Osteocyte (in vitro differentiated cells): Measurements from ENCODE around the gene FBXL4. TPM values are rescaled to one million over a fixed set of nuclear protein-coding genes. Genes with fewer than 3 reads are reported as not detected.

Experiments used
- DNase-seq: peaks from one replicate; pipeline ENCODE4 v3.0.0; 2021; ENCODE audit warnings: mixed read lengths; ENCODE audit not compliant: unreplicated experiment; ENCODE audit errors: extremely low spot score
- H3K27ac Mint-ChIP-seq: one replicate; pipeline ENCODE4 v1.8.0; 2021; ENCODE audit warnings: mild to moderate bottlenecking, mixed read lengths; ENCODE audit not compliant: unreplicated experiment
- H3K27me3 Mint-ChIP-seq: one replicate; pipeline ENCODE4 v1.8.0; 2021; ENCODE audit warnings: mixed read lengths; ENCODE audit not compliant: unreplicated experiment
- H3K36me3 Mint-ChIP-seq: one replicate; pipeline ENCODE4 v1.8.0; 2021; ENCODE audit warnings: mixed read lengths; ENCODE audit not compliant: unreplicated experiment
- H3K4me1 Mint-ChIP-seq: one replicate; pipeline ENCODE4 v1.8.0; 2021; ENCODE audit warnings: mixed read lengths; ENCODE audit not compliant: unreplicated experiment
- H3K4me3 Mint-ChIP-seq: one replicate; pipeline ENCODE4 v1.8.0; 2021; ENCODE audit warnings: mild to moderate bottlenecking, moderate library complexity, mixed read lengths; ENCODE audit not compliant: unreplicated experiment
- H3K9me3 Mint-ChIP-seq: one replicate; pipeline ENCODE4 v1.8.0; 2021; ENCODE audit warnings: mixed read lengths; ENCODE audit not compliant: unreplicated experiment
- total RNA-seq: library from RNA; stranded (reverse); gene quantifications from 2 replicates; pipeline ENCODE4 v1.2.1, GENCODE V29; 2021
- TF ChIP-seq, protein P1 (sequence below): fragments of 200-600 bp; sonication (generic); IDR thresholded peaks from 2 replicates; pipeline ENCODE4 v1.5.0; 2021; ENCODE audit warnings: antibody characterized with exemption, mild to moderate bottlenecking, moderate library complexity

The FBXL4 gene
- total RNA-seq, 1 donor from 2014 or later = 16.6 TPM

DNA sequence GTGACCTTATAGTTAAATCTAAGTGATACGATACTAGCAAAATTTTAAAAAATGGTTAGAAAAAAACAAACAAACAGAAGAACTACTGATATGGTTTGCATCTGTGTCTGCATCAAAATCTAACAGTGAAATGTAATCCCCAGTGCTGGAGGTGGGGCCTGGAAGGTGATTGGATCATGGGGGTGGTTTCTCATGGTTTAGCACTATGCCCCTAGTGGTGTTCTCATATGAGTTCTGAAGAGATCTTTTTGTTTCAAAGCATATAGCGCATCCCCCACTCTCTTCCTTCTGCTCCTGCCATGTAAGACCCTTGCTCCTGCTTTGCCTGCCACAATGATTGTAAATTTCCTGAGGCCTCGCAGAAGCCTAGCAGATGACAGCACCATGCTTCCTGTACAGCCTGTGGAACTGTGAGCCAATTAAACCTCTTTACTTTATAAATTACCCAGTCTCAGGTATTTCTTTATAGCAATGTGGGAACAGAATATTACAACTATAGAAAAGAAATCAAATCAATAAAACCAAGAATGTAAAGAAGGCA lies 5.4 kb downstream of the FBXL4 start:
- peaks cover 36% of the 10 kb centered on the region for H3K4me1 Mint-ChIP-seq

DNA sequence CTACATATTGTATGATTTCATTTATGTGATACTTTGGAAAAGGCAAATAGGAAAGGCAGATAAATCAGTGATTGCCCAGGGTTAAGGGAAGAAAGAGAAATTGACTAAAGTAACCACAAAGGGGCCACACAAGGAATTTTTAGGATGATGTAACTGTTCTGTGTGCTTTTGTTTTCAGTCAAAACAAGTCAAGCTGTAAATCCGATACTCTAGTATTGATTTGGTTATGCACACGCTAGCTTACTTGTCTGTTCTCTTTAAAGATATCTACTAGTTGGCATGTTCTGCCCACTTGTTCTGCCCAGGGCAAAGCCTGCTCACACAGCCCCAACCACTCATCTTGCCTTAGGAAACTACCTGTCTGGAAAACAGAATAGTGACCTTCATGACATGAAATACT lies 6.4 kb downstream of the FBXL4 start:
- Mint-ChIP-seq H3K27me3 (no peaks in the 10 kb centered on the region), H3K4me3 (peak overlapping the region; percentile 1), H3K4me1 (peaks cover 28% of the 10 kb centered on the region), H3K27ac (peak overlapping the region; percentile 70), H3K36me3 (peaks cover 13% of the 10 kb centered on the region), H3K9me3 (peaks cover 28% of the 10 kb centered on the region)
- no peak for DNase-seq
- TF ChIP-seq, protein P1, sequence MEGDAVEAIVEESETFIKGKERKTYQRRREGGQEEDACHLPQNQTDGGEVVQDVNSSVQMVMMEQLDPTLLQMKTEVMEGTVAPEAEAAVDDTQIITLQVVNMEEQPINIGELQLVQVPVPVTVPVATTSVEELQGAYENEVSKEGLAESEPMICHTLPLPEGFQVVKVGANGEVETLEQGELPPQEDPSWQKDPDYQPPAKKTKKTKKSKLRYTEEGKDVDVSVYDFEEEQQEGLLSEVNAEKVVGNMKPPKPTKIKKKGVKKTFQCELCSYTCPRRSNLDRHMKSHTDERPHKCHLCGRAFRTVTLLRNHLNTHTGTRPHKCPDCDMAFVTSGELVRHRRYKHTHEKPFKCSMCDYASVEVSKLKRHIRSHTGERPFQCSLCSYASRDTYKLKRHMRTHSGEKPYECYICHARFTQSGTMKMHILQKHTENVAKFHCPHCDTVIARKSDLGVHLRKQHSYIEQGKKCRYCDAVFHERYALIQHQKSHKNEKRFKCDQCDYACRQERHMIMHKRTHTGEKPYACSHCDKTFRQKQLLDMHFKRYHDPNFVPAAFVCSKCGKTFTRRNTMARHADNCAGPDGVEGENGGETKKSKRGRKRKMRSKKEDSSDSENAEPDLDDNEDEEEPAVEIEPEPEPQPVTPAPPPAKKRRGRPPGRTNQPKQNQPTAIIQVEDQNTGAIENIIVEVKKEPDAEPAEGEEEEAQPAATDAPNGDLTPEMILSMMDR = no peak

More for the DNA sequence above, 5.4 kb downstream of the FBXL4 start:
- no peak overlapping the region for H3K27ac Mint-ChIP-seq
- H3K9me3 Mint-ChIP-seq = peaks cover 28% of the 10 kb centered on the region
- TF ChIP-seq, protein P1 = no peak
- H3K4me3 Mint-ChIP-seq = no peak overlapping the region
- no peak for DNase-seq
- H3K36me3 Mint-ChIP-seq = peaks cover 13% of the 10 kb centered on the region
- no peaks in the 10 kb centered on the region for H3K27me3 Mint-ChIP-seq

DNA sequence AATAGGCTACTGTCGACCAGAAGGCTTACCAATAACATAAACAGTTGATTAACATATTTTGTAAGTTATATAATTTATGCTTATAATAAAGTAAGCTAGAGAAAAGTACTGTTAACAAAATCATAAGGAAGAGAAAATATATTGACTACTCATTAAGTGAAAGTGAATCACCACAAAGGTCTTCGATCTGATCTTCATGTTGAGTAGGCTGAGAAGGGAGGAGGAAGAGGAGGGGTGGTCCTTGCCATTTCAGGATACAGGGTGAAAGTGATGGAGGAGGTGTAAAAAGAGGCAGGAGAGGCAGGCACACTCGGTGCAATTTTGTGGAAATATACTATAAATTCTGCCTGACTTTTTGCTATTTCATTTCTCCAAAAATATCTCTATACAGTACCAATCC lies 10.4 kb downstream of the FBXL4 start:
- peaks cover 16% of the 10 kb centered on the region for H3K36me3 Mint-ChIP-seq
- TF ChIP-seq, protein P1 = no peak
- H3K27me3 Mint-ChIP-seq = no peaks in the 10 kb centered on the region
- H3K4me1 Mint-ChIP-seq = peaks cover 14% of the 10 kb centered on the region
- H3K27ac Mint-ChIP-seq = no peak overlapping the region
- DNase-seq = no peak
- peaks cover 16% of the 10 kb centered on the region for H3K9me3 Mint-ChIP-seq
- no peak overlapping the region for H3K4me3 Mint-ChIP-seq

DNA sequence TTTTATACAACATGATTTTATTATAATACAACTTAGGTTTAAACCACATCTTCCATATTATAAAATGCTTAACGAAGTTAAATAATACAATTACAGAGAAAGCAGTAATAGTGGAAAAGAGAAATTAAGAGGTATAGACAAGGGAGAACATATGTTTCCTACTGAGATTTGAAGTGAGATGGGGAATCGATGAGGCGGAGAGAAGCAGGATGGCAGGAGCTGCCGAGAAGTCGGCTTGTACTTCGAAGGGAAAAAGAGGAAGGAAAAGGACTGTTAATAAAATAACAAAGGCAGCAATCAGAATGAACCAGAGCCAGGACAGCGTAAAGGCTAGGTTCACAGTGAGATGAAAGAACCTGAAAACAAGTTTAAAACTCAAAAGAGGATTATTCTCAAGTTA lies 15.4 kb downstream of the FBXL4 start:
- no peaks in the 10 kb centered on the region for H3K27me3 Mint-ChIP-seq
- H3K4me1 Mint-ChIP-seq = peaks cover 6% of the 10 kb centered on the region
- no peak overlapping the region for H3K4me3 Mint-ChIP-seq
- TF ChIP-seq, protein P1 = no peak
- peaks cover 8% of the 10 kb centered on the region for H3K36me3 Mint-ChIP-seq
- no peak for DNase-seq
- no peak overlapping the region for H3K27ac Mint-ChIP-seq
- peaks cover under 1% of the 10 kb centered on the region for H3K9me3 Mint-ChIP-seq

DNA sequence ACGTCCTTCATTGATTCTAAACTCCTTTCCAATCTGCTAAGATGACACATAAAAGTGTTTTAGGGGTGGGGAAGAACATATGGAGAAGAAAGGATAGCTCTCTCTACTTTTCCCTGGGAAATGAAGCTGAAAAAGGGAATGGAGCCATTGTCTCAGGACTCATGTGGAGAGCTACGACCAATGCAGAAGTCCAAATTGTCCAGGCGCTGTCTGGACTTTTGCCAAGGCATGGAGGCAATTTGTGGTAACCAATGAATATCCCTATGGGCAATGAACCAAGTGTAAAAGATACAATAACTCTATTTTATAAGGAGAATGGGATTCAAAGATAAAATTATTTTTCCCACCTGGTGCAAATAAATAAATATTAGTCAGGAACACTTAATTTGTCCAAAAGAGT lies 16.1 kb downstream of the FBXL4 start:
- H3K27me3 Mint-ChIP-seq = no peaks in the 10 kb centered on the region
- H3K9me3 Mint-ChIP-seq = no peaks in the 10 kb centered on the region
- no peak overlapping the region for H3K4me3 Mint-ChIP-seq
- TF ChIP-seq, protein P1 = no peak
- H3K4me1 Mint-ChIP-seq = peaks cover 6% of the 10 kb centered on the region
- H3K27ac Mint-ChIP-seq = no peak overlapping the region
- DNase-seq = no peak
- peaks cover 8% of the 10 kb centered on the region for H3K36me3 Mint-ChIP-seq
